Endothelial cell of umbilical vein (primary cell): ENCODE measurements around the gene AMH. TPM values are rescaled to one million over a fixed set of nuclear protein-coding genes. Genes with fewer than 3 reads are reported as not detected.
A peak's percentile ranks its signal among the peaks of the same experiment; 100 is the strongest.

Source experiments
- BruUV-seq: library from RNA; stranded (reverse); fragments of 400-500 nt; replicated peaks from 2 replicates; lab custom pipeline; 2021; lab: Mats Ljungman, UMichigan
- CTCF ChIA-PET: fragments of 300-600, 350-600 bp; sonication (Branson Sonifier 250); formaldehyde crosslinking; loops from one replicate; lab custom pipeline; 2021; ENCODE audit warnings: antibody characterized with exemption, inconsistent platforms; lab: Charles Lee
- POLR2A ChIA-PET: fragments of 300-600, 350-600 bp; sonication (Branson Sonifier 250); formaldehyde crosslinking; loops from one replicate; lab custom pipeline; 2021; ENCODE audit warnings: antibody characterized with exemption, inconsistent platforms; lab: Charles Lee
- DNase-seq: peaks from one replicate; pipeline ENCODE4 v3.0.0-alpha.2; 2011; ENCODE audit warnings: low read depth, low spot score
- FAIRE-seq: peaks from 2 replicates; lab custom pipeline; 2011; peaks lifted over from hg19 to GRCh38; lab: Jason Lieb, UNC
- H2AFZ ChIP-seq: 2 replicates; pipeline ENCODE4 v1.6.0; 2012; ENCODE audit warnings: low read depth, low read length, control low read depth, inconsistent platforms
- H3K27ac ChIP-seq: 2 replicates; pipeline ENCODE4 v1.5.1; 2011; ENCODE audit warnings: low read depth, mild to moderate bottlenecking, control low read depth, low read length, moderate library complexity; ENCODE audit not compliant: insufficient read depth
- H3K27me3 ChIP-seq, 2 experiments: 2 replicates each; pipeline versions ENCODE4 v1.6.0 to v1.6.1; 2011; ENCODE audit warnings: low read length in 2 of 2, mixed read lengths in 1 of 2; ENCODE audit not compliant: control insufficient read depth in 2 of 2, insufficient read depth in 2 of 2
- H3K36me3 ChIP-seq, 2 experiments: 2 replicates in 1 of 2; 3 replicates in 1 of 2; pipeline ENCODE4 v1.5.1; 2011; ENCODE audit warnings: low read length in 2 of 2, mild to moderate bottlenecking in 1 of 2, moderate library complexity in 1 of 2; ENCODE audit not compliant: control insufficient read depth in 2 of 2, insufficient read depth in 2 of 2; ENCODE audit errors: extremely low read depth in 1 of 2
- H3K4me1 ChIP-seq: 3 replicates; pipeline ENCODE4 v1.5.1; 2011; ENCODE audit warnings: mild to moderate bottlenecking, low read length; ENCODE audit not compliant: control insufficient read depth, insufficient read depth; ENCODE audit errors: extremely low read depth
- H3K4me2 ChIP-seq: 2 replicates; pipeline ENCODE4 v1.6.1; 2011; ENCODE audit warnings: low read length, control low read depth, mixed read lengths; ENCODE audit not compliant: insufficient read depth
- H3K4me3 ChIP-seq, 3 experiments: fragments of 200-600 bp in 1 of 3; sonication (generic), shearing (Covaris generic) in 1 of 3; replicated peaks in 1 of 3; 2 replicates each; pipeline ENCODE4 v1.5.1; 2011 to 2016; ENCODE audit warnings: control low read depth in 3 of 3, low read length in 3 of 3, mild to moderate bottlenecking in 2 of 3, inconsistent platforms in 1 of 3, low read depth in 1 of 3, moderate library complexity in 1 of 3; ENCODE audit not compliant: insufficient read depth in 1 of 3
- H3K79me2 ChIP-seq: 2 replicates; pipeline ENCODE4 v1.6.0; 2012; ENCODE audit warnings: low read length, inconsistent platforms; ENCODE audit not compliant: control insufficient read depth, insufficient read depth
- H3K9ac ChIP-seq: replicated peaks from 2 replicates; pipeline ENCODE3; 2011; ENCODE audit warnings: low read length, control low read depth; ENCODE audit not compliant: insufficient read depth; ENCODE audit errors: extremely low read depth
- H3K9me1 ChIP-seq: replicated peaks from 3 replicates; pipeline ENCODE4 v1.6.0; 2011; ENCODE audit warnings: mild to moderate bottlenecking, low read length; ENCODE audit not compliant: control insufficient read depth, insufficient read depth; ENCODE audit errors: extremely low read depth
- H3K9me3 ChIP-seq: replicated peaks from 2 replicates; pipeline ENCODE4 v1.5.1; 2012; ENCODE audit warnings: low read length, inconsistent platforms; ENCODE audit not compliant: control insufficient read depth, insufficient read depth
- H4K20me1 ChIP-seq: replicated peaks from 2 replicates; pipeline ENCODE3; 2011; ENCODE audit warnings: mild to moderate bottlenecking, low read length; ENCODE audit not compliant: control insufficient read depth, insufficient read depth; ENCODE audit errors: extremely low read depth
- EZH2 ChIP-seq: IDR thresholded peaks from 2 replicates; pipeline ENCODE4 v1.6.1; 2012; ENCODE audit warnings: borderline replicate concordance, low read depth, mild to moderate bottlenecking, moderate library complexity, low read length, inconsistent platforms; ENCODE audit not compliant: severe bottlenecking
- FOS ChIP-seq: IDR thresholded peaks from 2 replicates; pipeline ENCODE4 v1.6.1; 2011; ENCODE audit warnings: mild to moderate bottlenecking, low read length, moderate library complexity, borderline replicate concordance; ENCODE audit not compliant: insufficient read depth
- GATA2 ChIP-seq: IDR thresholded peaks from 2 replicates; pipeline ENCODE4 v1.7.0; 2011; ENCODE audit warnings: low read depth, mild to moderate bottlenecking, moderate library complexity, mixed read lengths, low read length; ENCODE audit not compliant: insufficient read length, insufficient read depth
- JUN ChIP-seq: IDR thresholded peaks from 2 replicates; pipeline ENCODE4 v1.6.1; 2011; ENCODE audit warnings: borderline replicate concordance, low read depth; ENCODE audit not compliant: insufficient read length, insufficient read depth
- MYC ChIP-seq: IDR thresholded peaks from one replicate; pipeline ENCODE4 v1.6.1; 2011; ENCODE audit warnings: mild to moderate bottlenecking, low read depth, low read length
- POLR2A ChIP-seq: IDR thresholded peaks from 2 replicates; pipeline ENCODE4 v1.6.1; 2012; ENCODE audit warnings: low read depth, mild to moderate bottlenecking, control low read depth, low read length
- POLR2AphosphoS5 ChIP-seq: IDR thresholded peaks from 2 replicates; pipeline ENCODE4 v1.6.1; 2012; ENCODE audit warnings: low read depth, mild to moderate bottlenecking, control low read depth, low read length, moderate library complexity; ENCODE audit not compliant: insufficient read depth
- dilution Hi-C: fragments of 300-500 bp; cut with MboI; formaldehyde crosslinking; loops from one replicate; pipeline ENCODE4 v1.15.0; 2019; ENCODE audit warnings: low sequenced_read_pairs; ENCODE audit not compliant: extremely low pct_ligation_motif_present
- intact Hi-C: fragments of 100-400 bp; cut with micrococcal nuclease; formaldehyde crosslinking; loops from one replicate; pipeline ENCODE4 v1.10.0; 2022
- polyA plus RNA-seq, 4 experiments: library from polyadenylated mRNA; depleted of rRNA in 3 of 4; stranded (reverse) in 3 of 4; unstranded in 1 of 4; fragments of >200 nt; gene quantifications; 2 replicates each; pipeline versions ENCODE4 v1.2.1 to v1.2.3, GENCODE V29; 2011 to 2012; ENCODE audit warnings: missing spikeins in 1 of 4
- total RNA-seq: library from RNA; stranded (reverse); gene quantifications from 2 replicates; pipeline ENCODE4 v1.2.3, GENCODE V29; 2021
- TF ChIP-seq, protein P1 (sequence below), 2 donors: IDR thresholded peaks; 1 replicate in 1 of 2; 2 replicates in 1 of 2; pipeline ENCODE4 v1.5.1; 2011; ENCODE audit warnings: low read length in 2 of 2, mild to moderate bottlenecking in 2 of 2, moderate library complexity in 2 of 2, control low read depth in 1 of 2, inconsistent platforms in 1 of 2, low read depth in 1 of 2; ENCODE audit not compliant: insufficient read depth in 1 of 2; ENCODE audit errors: extremely low read depth in 1 of 2
- TF ChIP-seq, protein P2 (sequence below): IDR thresholded peaks from 2 replicates; pipeline ENCODE4 v1.6.1; 2011; ENCODE audit not compliant: insufficient read depth, insufficient read length

Gene AMH
- total and polyA plus RNA-seq, 2 donors (not counting 3 experiments of a cell fraction or from before 2014, with no cell fraction given): 3.3 to 9.6 TPM

DNA sequence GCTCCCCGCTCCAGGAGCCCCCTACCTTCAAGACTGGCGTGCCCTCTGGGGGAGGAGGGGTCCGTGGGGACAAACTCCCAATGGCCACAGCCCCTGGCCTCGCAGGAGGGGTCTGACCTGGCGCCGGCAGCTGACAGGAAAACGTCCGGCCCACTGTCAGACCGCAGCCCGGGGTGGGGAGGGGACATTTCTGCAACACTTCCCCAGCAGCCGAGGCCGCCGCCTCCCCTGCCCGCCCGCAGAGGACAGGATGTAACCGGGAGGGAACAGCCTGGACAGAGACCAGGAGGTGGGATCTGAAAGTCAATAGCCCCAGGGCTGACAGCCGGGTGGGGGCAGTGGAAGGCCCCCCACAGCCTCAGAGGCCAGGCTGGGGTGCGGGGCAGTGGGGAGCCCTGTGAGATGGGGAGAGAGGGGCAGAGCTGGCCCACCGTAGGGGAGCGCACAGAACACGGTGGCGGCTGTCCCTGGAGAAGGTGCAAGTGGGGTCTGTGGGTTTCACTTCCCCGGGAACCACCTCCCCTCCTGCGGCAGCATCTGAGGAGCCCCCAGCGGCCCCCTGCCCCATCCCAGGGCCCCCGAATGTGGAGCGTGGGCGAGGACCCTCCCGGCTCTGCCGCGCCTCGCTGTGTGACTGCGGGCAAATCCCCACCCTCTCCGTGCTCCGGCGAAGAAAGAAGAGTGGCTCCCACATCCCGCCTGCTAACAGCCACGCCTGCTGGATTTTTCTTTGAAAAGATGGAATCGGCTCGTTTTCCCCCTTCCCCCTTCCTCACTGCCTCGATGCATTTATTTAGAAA is 33.1 kb downstream of the AMH start, which contains the start of gene PEAK3:
Gene PEAK3 (minus strand): TSS at position 114 of the 800 bp plus-strand sequence. CDS start 1,244 bp downstream, outside the sequence.
- DNase-seq (peak; percentile 12), FAIRE-seq (no peak)
- Histone ChIP-seq H3K27ac (no peak within 1 kb of the TSS), H3K79me2 (no peaks in the 10 kb centered on the region), H3K4me1 (peaks cover 9% of the 10 kb centered on the region), H3K9me1 (no peaks in the 10 kb centered on the region), H3K4me2 (no peak within 1 kb of the TSS), H3K36me3 (no peaks in the 10 kb centered on the region), H3K4me3 (peak within 1 kb of the TSS in 1 of 3 experiments; percentile 1), H3K27me3 (peaks cover 2 to 6% of the 10 kb centered on the region in 2 experiments), H2AFZ (peak within 1 kb of the TSS; percentile 46), H3K9me3 (no peaks in the 10 kb centered on the region), H3K9ac (no peak within 1 kb of the TSS), H4K20me1 (no peaks in the 10 kb centered on the region)
- ChIA-PET POLR2A (interaction anchor here (0.7 kb wide), 1 partner anchor 12 kb away, joined by 9 read pairs; no protein-coding TSS in a partner anchor), CTCF (interaction anchor here (1.0 to 1.3 kb wide), 2 partner anchors 110 to 332 kb away, joined by 3 read pairs; no protein-coding TSS in a partner anchor)
- dilution Hi-C loops (no loop called here), intact Hi-C loops (no loop called here)
- no peak for TF ChIP-seq MYC
- TF ChIP-seq POLR2A: no peak
- peak; percentile 20 for TF ChIP-seq EZH2
- TF ChIP-seq POLR2AphosphoS5: no peak
- TF ChIP-seq, protein P1, sequence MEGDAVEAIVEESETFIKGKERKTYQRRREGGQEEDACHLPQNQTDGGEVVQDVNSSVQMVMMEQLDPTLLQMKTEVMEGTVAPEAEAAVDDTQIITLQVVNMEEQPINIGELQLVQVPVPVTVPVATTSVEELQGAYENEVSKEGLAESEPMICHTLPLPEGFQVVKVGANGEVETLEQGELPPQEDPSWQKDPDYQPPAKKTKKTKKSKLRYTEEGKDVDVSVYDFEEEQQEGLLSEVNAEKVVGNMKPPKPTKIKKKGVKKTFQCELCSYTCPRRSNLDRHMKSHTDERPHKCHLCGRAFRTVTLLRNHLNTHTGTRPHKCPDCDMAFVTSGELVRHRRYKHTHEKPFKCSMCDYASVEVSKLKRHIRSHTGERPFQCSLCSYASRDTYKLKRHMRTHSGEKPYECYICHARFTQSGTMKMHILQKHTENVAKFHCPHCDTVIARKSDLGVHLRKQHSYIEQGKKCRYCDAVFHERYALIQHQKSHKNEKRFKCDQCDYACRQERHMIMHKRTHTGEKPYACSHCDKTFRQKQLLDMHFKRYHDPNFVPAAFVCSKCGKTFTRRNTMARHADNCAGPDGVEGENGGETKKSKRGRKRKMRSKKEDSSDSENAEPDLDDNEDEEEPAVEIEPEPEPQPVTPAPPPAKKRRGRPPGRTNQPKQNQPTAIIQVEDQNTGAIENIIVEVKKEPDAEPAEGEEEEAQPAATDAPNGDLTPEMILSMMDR (IDR thresholded peaks at IDR 0.05; ENCODE audit: extremely low read depth in 1 of 2, insufficient read depth in 1 of 2, low read depth in 1 of 2, low read length in 2 of 2): no peak
- TF ChIP-seq, protein P2, sequence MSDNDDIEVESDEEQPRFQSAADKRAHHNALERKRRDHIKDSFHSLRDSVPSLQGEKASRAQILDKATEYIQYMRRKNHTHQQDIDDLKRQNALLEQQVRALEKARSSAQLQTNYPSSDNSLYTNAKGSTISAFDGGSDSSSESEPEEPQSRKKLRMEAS: no peak
- TF ChIP-seq GATA2: no peak
- no peak for TF ChIP-seq FOS
- TF ChIP-seq JUN: no peak
- no TSS peak for BruUV-seq
